GM12878 (cell line): ENCODE results near the gene IL36G.

Experiments used
- BACH1 ChIP-seq: fragments of 450-650 bp; IDR thresholded peaks from 2 replicates; pipeline ENCODE4 v1.6.1; 2017; ENCODE audit warnings: mild to moderate bottlenecking, borderline replicate concordance
- CTCF ChIP-seq, 3 experiments: IDR thresholded peaks in 2 of 3; conservative IDR thresholded peaks in 1 of 3; 2 replicates each; pipeline ENCODE4 v1.5.1; 2011; ENCODE audit warnings: low read depth in 3 of 3, low read length in 3 of 3, mild to moderate bottlenecking in 3 of 3, control low read depth in 2 of 3, moderate library complexity in 2 of 3, inconsistent platforms in 1 of 3, mixed read lengths in 1 of 3; ENCODE audit not compliant: control insufficient read depth in 2 of 3, insufficient read depth in 1 of 3; ENCODE audit errors: extremely low read depth in 1 of 3
- EP300 ChIP-seq, 2 experiments: fragments of 150-350 bp in 1 of 2; IDR thresholded peaks; 2 replicates each; pipeline ENCODE4 v1.6.1; 2011 to 2012; ENCODE audit warnings: low read depth in 2 of 2, low read length in 2 of 2, borderline replicate concordance in 1 of 2, improper control_type of control experiment in 1 of 2, inconsistent platforms in 1 of 2; ENCODE audit not compliant: control insufficient read depth in 1 of 2
- FOXM1 ChIP-seq: IDR thresholded peaks from 2 replicates; pipeline ENCODE4 v1.6.1; 2012; ENCODE audit warnings: low read depth, mild to moderate bottlenecking, inconsistent platforms, low read length, moderate library complexity
- KDM1A ChIP-seq: fragments of 200-600 bp; sonication (generic); IDR thresholded peaks from 2 replicates; pipeline ENCODE4 v1.6.1; 2016; ENCODE audit warnings: borderline replicate concordance
- MXI1 ChIP-seq: fragments of 150-350 bp; IDR thresholded peaks from 2 replicates; pipeline ENCODE4 v1.6.1; 2011; ENCODE audit warnings: low read depth, mild to moderate bottlenecking, inconsistent platforms, low read length, improper control_type of control experiment
- NFIC ChIP-seq: IDR thresholded peaks from 2 replicates; pipeline ENCODE4 v1.6.1; 2012; ENCODE audit warnings: low read depth, mild to moderate bottlenecking, inconsistent platforms, low read length, moderate library complexity
- NFXL1 ChIP-seq: fragments of 450-650 bp; IDR thresholded peaks from 2 replicates; pipeline ENCODE4 v1.6.1; 2017; ENCODE audit warnings: antibody characterized with exemption, mild to moderate bottlenecking, borderline replicate concordance
- NRF1 ChIP-seq: conservative IDR thresholded peaks from 2 replicates; pipeline ENCODE4 v1.6.1; 2011; ENCODE audit warnings: mild to moderate bottlenecking, low read depth, low read length, improper control_type of control experiment
- POLR2A ChIP-seq: IDR thresholded peaks from 2 replicates; pipeline ENCODE4 v1.6.1; 2011; ENCODE audit warnings: low read depth, mild to moderate bottlenecking, low read length
- POLR2AphosphoS5 ChIP-seq: IDR thresholded peaks from 2 replicates; pipeline ENCODE4 v1.6.1; 2011; ENCODE audit warnings: mild to moderate bottlenecking, low read length, inconsistent platforms
- TAF1 ChIP-seq: IDR thresholded peaks from 2 replicates; pipeline ENCODE4 v1.6.1; 2011; ENCODE audit warnings: mild to moderate bottlenecking, low read depth, low read length, borderline replicate concordance
- USF2 ChIP-seq: IDR thresholded peaks from 2 replicates; pipeline ENCODE4 v1.6.1; 2011; ENCODE audit warnings: low read depth, low read length, improper control_type of control experiment, borderline replicate concordance
- ZNF274 ChIP-seq: IDR thresholded peaks from one replicate; pipeline ENCODE4 v1.8.0; 2011; ENCODE audit not compliant: insufficient read length, insufficient read depth

- TF ChIP-seq CTCF (IDR thresholded peaks at IDR 0.05 in 2 of 3, conservative IDR thresholded peaks at IDR 0.05 in 1 of 3; ENCODE audit: control insufficient read depth in 2 of 3, extremely low read depth in 1 of 3, insufficient read depth in 1 of 3, low read depth in 3 of 3, low read length in 3 of 3) (no peak), NFIC (no peak), NFXL1 (no peak), POLR2AphosphoS5 (no peak), MXI1 (no peak), FOXM1 (no peak), POLR2A (no peak), USF2 (no peak), KDM1A (no peak), ZNF274 (no peak), TAF1 (no peak), BACH1 (no peak), NRF1 (no peak), EP300 (IDR thresholded peaks at IDR 0.05; ENCODE audit: borderline replicate concordance in 1 of 2, control insufficient read depth in 1 of 2, low read depth in 2 of 2, low read length in 2 of 2) (no peak)
Observed at GRCh38 chr2:113007250-113007649, 29.4 kb downstream of the IL36G start.
